Measurements from ENCODE around the gene DENND5A.
"Not testable (repeated sequence)": the region's sequence is repeated elsewhere in the genome, so short reads cannot be mapped to it uniquely, and the experiment has no call there.

DNA sequence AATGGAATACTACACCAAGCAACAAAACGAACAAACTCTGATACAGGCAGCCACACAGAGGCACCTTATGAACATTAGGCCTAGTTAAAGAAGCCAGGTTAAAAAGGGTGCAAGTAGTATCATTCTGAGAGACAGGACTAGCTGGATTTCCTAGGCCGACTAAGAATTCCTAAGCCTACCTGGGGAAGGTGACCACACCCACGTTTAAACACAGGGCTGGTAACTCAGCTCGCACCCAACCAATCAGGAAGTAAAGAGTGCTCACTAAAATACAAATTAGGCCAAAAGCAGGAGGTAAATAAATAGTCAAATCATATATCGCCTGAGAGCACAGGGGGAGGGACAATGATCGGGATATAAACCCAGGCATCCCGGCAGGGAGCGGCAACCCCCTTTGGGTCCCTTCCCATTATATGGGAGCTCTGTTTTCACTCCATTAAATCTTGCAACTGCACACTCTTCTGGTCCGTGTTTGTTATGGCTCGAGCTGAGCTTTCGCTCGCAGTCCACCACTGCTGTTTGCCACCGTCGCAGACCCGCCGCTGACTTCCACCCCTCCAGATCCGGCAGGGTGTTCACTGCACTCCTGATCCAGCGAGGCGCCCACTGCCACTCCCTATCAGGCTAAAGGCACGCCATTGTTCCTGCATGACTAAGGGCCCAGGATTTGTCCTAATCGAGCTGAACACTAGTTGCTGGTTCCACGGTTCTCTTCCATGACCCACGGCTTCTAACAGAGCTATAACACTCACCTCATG lies 167.8 kb downstream of the DENND5A start:
- TF ChIP-seq, protein P1, sequence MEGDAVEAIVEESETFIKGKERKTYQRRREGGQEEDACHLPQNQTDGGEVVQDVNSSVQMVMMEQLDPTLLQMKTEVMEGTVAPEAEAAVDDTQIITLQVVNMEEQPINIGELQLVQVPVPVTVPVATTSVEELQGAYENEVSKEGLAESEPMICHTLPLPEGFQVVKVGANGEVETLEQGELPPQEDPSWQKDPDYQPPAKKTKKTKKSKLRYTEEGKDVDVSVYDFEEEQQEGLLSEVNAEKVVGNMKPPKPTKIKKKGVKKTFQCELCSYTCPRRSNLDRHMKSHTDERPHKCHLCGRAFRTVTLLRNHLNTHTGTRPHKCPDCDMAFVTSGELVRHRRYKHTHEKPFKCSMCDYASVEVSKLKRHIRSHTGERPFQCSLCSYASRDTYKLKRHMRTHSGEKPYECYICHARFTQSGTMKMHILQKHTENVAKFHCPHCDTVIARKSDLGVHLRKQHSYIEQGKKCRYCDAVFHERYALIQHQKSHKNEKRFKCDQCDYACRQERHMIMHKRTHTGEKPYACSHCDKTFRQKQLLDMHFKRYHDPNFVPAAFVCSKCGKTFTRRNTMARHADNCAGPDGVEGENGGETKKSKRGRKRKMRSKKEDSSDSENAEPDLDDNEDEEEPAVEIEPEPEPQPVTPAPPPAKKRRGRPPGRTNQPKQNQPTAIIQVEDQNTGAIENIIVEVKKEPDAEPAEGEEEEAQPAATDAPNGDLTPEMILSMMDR (IDR thresholded peaks at IDR 0.05) = not testable (repeated sequence)
- TF ChIP-seq POLR2A (IDR thresholded peaks at IDR 0.05) = not testable (repeated sequence)

All from Peyer's patch (tissue), 4 donors.